Purkinje cell (primary cell): ENCODE data around the gene PDS5B. TPM values are rescaled to one million over a fixed set of nuclear protein-coding genes. Genes with fewer than 3 reads are reported as not detected.

Source experiments
- polyA plus RNA-seq: library from polyadenylated mRNA; unstranded; fragments of >200 nt; fragmentation: Nextera tagmentation; gene quantifications from 2 replicates; pipeline ENCODE4 v1.2.1, GENCODE V29; 2014

Gene PDS5B, protein sequence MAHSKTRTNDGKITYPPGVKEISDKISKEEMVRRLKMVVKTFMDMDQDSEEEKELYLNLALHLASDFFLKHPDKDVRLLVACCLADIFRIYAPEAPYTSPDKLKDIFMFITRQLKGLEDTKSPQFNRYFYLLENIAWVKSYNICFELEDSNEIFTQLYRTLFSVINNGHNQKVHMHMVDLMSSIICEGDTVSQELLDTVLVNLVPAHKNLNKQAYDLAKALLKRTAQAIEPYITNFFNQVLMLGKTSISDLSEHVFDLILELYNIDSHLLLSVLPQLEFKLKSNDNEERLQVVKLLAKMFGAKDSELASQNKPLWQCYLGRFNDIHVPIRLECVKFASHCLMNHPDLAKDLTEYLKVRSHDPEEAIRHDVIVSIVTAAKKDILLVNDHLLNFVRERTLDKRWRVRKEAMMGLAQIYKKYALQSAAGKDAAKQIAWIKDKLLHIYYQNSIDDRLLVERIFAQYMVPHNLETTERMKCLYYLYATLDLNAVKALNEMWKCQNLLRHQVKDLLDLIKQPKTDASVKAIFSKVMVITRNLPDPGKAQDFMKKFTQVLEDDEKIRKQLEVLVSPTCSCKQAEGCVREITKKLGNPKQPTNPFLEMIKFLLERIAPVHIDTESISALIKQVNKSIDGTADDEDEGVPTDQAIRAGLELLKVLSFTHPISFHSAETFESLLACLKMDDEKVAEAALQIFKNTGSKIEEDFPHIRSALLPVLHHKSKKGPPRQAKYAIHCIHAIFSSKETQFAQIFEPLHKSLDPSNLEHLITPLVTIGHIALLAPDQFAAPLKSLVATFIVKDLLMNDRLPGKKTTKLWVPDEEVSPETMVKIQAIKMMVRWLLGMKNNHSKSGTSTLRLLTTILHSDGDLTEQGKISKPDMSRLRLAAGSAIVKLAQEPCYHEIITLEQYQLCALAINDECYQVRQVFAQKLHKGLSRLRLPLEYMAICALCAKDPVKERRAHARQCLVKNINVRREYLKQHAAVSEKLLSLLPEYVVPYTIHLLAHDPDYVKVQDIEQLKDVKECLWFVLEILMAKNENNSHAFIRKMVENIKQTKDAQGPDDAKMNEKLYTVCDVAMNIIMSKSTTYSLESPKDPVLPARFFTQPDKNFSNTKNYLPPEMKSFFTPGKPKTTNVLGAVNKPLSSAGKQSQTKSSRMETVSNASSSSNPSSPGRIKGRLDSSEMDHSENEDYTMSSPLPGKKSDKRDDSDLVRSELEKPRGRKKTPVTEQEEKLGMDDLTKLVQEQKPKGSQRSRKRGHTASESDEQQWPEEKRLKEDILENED (N-terminal part only)
- polyA plus RNA-seq, result 48.0 and 66.4 TPM in 2 replicates

DNA sequence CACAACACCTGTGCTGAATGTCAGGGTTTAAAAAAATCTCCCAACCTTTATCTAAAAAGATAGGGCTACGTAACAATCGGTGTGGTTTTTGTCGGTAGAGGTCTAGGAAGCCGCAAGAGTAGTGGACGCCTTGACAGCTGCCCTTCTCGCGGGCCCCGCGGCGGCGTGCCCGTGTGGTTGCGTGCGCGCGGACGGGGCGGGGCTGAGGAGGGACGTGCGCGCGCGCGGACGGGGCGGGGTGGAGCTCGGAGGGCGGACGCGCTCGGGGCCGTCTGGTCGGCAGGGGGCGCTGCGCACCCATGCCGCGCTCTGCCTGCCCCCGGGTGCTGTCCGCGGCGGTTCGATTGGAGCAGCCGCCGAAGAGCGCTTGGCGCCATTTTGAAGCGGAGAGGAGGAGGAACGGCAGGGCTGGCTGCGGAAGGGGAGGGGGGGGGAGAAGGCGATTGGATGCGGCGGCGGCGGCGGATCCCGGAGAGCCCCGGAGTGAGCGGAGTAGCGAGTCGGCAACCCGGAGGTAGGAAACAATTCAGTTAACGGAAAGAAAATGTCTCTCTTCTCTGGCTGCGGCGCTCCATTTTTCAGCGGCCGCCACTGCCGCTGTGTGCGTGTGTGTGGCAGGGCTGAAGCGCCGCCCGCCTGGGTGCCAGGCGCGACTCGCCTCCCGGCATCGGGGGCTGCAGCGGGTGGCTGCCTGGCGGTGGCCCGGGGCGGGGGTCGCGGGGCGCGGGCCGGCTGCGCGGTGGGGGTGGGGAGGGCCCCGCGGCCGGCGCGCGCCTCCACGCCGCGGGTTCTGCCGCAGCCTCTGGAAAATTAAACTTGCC, at the start of gene PDS5B:
Gene PDS5B (plus strand): TSS at position 373 of the 821 bp plus-strand sequence. CDS start 62,321 bp downstream, outside the sequence.

GRCh38 chr13:32538621-32539246, 47.5 kb upstream of the PDS5B start, which contains the start of gene N4BP2L2:
N4BP2L2 (minus strand) TSS chr13:32538795; CDS start chr13:32537027, 1,768 bp downstream.

Other genes starting within 250 kb of the PDS5B start
- gene N4BP2L1, start 158.3 kb upstream of the PDS5B start, polyA plus RNA-seq, result 6.6 and 8.8 TPM in 2 replicates
- gene N4BP2L2, start 47.7 kb upstream of the PDS5B start, polyA plus RNA-seq, result 187 and 189 TPM in 2 replicates